ENCODE measurements around the gene MYH11.
A peak's percentile ranks its signal among the peaks of the same experiment; 100 is the strongest.
"Not testable (repeated sequence)": the region's sequence is repeated elsewhere in the genome, so short reads cannot be mapped to it uniquely, and the experiment has no call there.

The MYH11 gene

GRCh38 chr16:15667091-15667742 is 189.6 kb downstream of the MYH11 start:
- no peak overlapping the region for H3K27ac ChIP-seq (ENCODE audit: insufficient read depth in 1 of 2, low read depth in 1 of 2, low read length in 2 of 2, poor library complexity in 1 of 2, severe bottlenecking in 2 of 2)
- no peaks in the 10 kb centered on the region for H3K9me3 ChIP-seq (ENCODE audit: control extremely low read depth in 1 of 5, control insufficient read depth in 4 of 5, insufficient read depth in 2 of 5, low read depth in 1 of 5, low read length in 4 of 5)
- CTCF ChIA-PET, result interaction anchor here (0.9 to 1.2 kb wide), 2 partner anchors 14 to 17 kb away, joined by 3 read pairs; no protein-coding TSS in a partner anchor
- H3K36me3 ChIP-seq (ENCODE audit: control insufficient read depth in 4 of 4, insufficient read depth in 4 of 4, low read length in 3 of 4), result peaks cover 13 to 62% (median 42%) of the 10 kb centered on the region in 4 experiments
- POLR2A ChIA-PET, result no interaction called here
- no peak overlapping the region for H3K4me3 ChIP-seq (ENCODE audit: control insufficient read depth in 1 of 7, extremely low read depth in 1 of 7, insufficient read depth in 4 of 7, low read depth in 2 of 7, low read length in 6 of 7)
- no peaks in the 10 kb centered on the region for H3K27me3 ChIP-seq (replicated peaks in 2 of 5; ENCODE audit: control insufficient read depth in 4 of 5, insufficient read depth in 5 of 5, low read length in 4 of 5)
- no peak for DNase-seq
- 96% methylated on average over 14 of the region's 18 CpGs for WGBS (ENCODE audit: insufficient coverage)
- peaks cover 0 to 17% (median 8%) of the 10 kb centered on the region in 4 experiments for H3K4me1 ChIP-seq (ENCODE audit: control extremely low read depth in 1 of 4, control insufficient read depth in 4 of 4, insufficient read depth in 4 of 4, low read length in 3 of 4)

DNA sequence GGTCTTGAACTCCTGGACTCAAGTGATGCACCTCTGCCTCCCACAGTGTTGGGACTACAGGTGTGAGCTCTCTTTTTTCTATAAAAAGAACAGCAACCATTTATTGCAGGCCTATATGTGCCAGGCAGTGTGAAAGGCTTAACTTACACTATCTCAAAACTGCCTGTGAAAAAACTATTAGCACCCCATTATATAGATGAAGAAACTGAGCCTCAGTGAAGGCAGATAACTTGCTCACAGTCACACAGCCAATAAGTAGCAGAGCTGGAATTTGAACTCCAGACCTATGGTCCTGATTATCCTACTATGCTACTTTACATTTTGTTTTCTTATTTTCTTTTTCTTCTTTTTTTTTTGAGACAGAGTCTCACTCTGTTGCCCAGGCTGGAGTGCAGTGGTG is 191.7 kb downstream of the MYH11 start:
- no peaks in the 10 kb centered on the region for H3K27me3 ChIP-seq (replicated peaks in 2 of 5; ENCODE audit: control insufficient read depth in 4 of 5, insufficient read depth in 5 of 5, low read length in 4 of 5)
- ChIA-PET POLR2A (interaction anchor here (1.2 kb wide), 1 partner anchor 524 kb away, joined by 3 read pairs; no protein-coding TSS in a partner anchor), CTCF (interaction anchor here (1.0 to 1.3 kb wide), 2 partner anchors 12 to 17 kb away, joined by 3 to 4 read pairs; no protein-coding TSS in a partner anchor)
- H3K4me3 ChIP-seq (ENCODE audit: control insufficient read depth in 1 of 7, extremely low read depth in 1 of 7, insufficient read depth in 4 of 7, low read depth in 2 of 7, low read length in 6 of 7), result no peak overlapping the region
- H3K36me3 ChIP-seq (ENCODE audit: control insufficient read depth in 4 of 4, insufficient read depth in 4 of 4, low read length in 3 of 4), result peaks cover 15 to 62% (median 39%) of the 10 kb centered on the region in 4 experiments
- no peaks in the 10 kb centered on the region for H3K9me3 ChIP-seq (ENCODE audit: control extremely low read depth in 1 of 5, control insufficient read depth in 4 of 5, insufficient read depth in 2 of 5, low read depth in 1 of 5, low read length in 4 of 5)
- no peak overlapping the region for H3K27ac ChIP-seq (ENCODE audit: insufficient read depth in 1 of 2, low read depth in 1 of 2, low read length in 2 of 2, poor library complexity in 1 of 2, severe bottlenecking in 2 of 2)
- DNase-seq, result no peak
- H3K4me1 ChIP-seq (ENCODE audit: control extremely low read depth in 1 of 4, control insufficient read depth in 4 of 4, insufficient read depth in 4 of 4, low read length in 3 of 4), result no peaks in the 10 kb centered on the region

GRCh38 chr16:15660203-15660601 is 196.6 kb downstream of the MYH11 start:
- Histone ChIP-seq H3K36me3 (ENCODE audit: control insufficient read depth in 4 of 4, insufficient read depth in 4 of 4, low read length in 3 of 4) (peaks cover 5 to 30% (median 13%) of the 10 kb centered on the region in 4 experiments), H3K4me1 (ENCODE audit: control extremely low read depth in 1 of 4, control insufficient read depth in 4 of 4, insufficient read depth in 4 of 4, low read length in 3 of 4) (peaks cover 2 to 4% (median 3%) of the 10 kb centered on the region in 4 experiments), H3K4me3 (ENCODE audit: control insufficient read depth in 1 of 7, extremely low read depth in 1 of 7, insufficient read depth in 4 of 7, low read depth in 2 of 7, low read length in 6 of 7) (no peak overlapping the region), H3K9me3 (ENCODE audit: control extremely low read depth in 1 of 5, control insufficient read depth in 4 of 5, insufficient read depth in 2 of 5, low read depth in 1 of 5, low read length in 4 of 5) (no peaks in the 10 kb centered on the region), H3K27ac (ENCODE audit: insufficient read depth in 1 of 2, low read depth in 1 of 2, low read length in 2 of 2, poor library complexity in 1 of 2, severe bottlenecking in 2 of 2) (peak overlapping the region in 1 of 2 experiments; percentile 64), H3K27me3 (replicated peaks in 2 of 5; ENCODE audit: control insufficient read depth in 4 of 5, insufficient read depth in 5 of 5, low read length in 4 of 5) (no peaks in the 10 kb centered on the region)
- ChIA-PET CTCF (interaction anchor here (0.6 to 3.0 kb wide), 3 partner anchors 12 to 603 kb away, joined by 3 to 15 read pairs (median 3); no protein-coding TSS in a partner anchor), POLR2A (interaction anchor here (1.6 kb wide), 1 partner anchor 12 kb away, joined by 4 read pairs; no protein-coding TSS in a partner anchor)
- no peak for DNase-seq
- 96% methylated on average over 5 of the region's 5 CpGs for WGBS (ENCODE audit: insufficient coverage)

DNA sequence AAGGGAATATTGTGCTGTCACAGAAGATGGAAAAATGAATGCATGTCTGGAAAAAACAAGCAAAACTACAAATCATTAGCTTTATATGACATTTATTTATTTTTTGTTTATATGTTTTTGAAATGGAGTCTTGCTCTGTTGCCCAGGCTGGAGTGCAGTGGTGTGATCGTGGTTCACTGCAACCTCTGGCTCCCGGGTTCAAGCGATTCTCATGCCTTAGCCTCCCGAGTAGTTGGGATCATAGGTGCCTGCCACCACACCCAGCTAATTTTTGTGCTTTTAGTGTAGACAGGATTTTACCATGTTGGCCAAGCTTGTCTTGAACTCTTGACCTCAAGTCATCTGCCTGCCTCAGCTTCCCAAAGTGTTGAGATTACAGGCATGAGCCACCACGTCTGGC is 198.3 kb downstream of the MYH11 start:
- WGBS (ENCODE audit: insufficient coverage), result 96% methylated on average over 5 of the region's 5 CpGs
- Histone ChIP-seq H3K4me3 (ENCODE audit: control insufficient read depth in 1 of 7, extremely low read depth in 1 of 7, insufficient read depth in 4 of 7, low read depth in 2 of 7, low read length in 6 of 7) (no peak overlapping the region), H3K27me3 (replicated peaks in 2 of 5; ENCODE audit: control insufficient read depth in 4 of 5, insufficient read depth in 5 of 5, low read length in 4 of 5) (no peaks in the 10 kb centered on the region), H3K36me3 (ENCODE audit: control insufficient read depth in 4 of 4, insufficient read depth in 4 of 4, low read length in 3 of 4) (peaks cover 3 to 26% (median 13%) of the 10 kb centered on the region in 4 experiments), H3K27ac (ENCODE audit: insufficient read depth in 1 of 2, low read depth in 1 of 2, low read length in 2 of 2, poor library complexity in 1 of 2, severe bottlenecking in 2 of 2) (no peak overlapping the region), H3K9me3 (ENCODE audit: control extremely low read depth in 1 of 5, control insufficient read depth in 4 of 5, insufficient read depth in 2 of 5, low read depth in 1 of 5, low read length in 4 of 5) (no peaks in the 10 kb centered on the region), H3K4me1 (ENCODE audit: control extremely low read depth in 1 of 4, control insufficient read depth in 4 of 4, insufficient read depth in 4 of 4, low read length in 3 of 4) (peaks cover 2 to 4% (median 3%) of the 10 kb centered on the region in 4 experiments)
- no peak for DNase-seq
- POLR2A ChIA-PET, result no interaction called here
- CTCF ChIA-PET, result interaction anchor here (0.9 to 1.6 kb wide), 3 partner anchors 15 to 23 kb away, joined by 3 read pairs; partner anchors contain the start of gene MARF1

DNA sequence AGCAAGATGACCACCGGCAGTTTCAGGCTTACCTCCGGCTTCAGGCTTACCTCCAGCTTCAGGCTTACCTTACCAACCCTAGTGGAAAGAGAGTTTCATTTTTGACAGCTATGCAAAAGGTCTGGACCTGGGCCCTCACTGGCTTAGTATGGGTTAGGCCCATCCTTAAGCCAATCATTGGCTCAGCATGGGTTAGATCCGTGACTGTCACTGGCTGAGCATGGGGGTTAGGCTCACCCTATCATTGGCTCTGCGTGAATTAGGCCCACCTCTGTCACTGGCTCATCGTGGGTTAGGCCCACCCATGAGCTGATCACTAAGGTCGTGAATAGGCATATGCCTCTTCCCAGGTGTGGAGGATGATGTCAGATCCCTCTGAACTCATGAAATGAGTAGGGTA is 198.7 kb downstream of the MYH11 start:
- ChIA-PET CTCF (interaction anchor here (0.9 to 1.6 kb wide), 3 partner anchors 15 to 24 kb away, joined by 3 to 4 read pairs (median 3); partner anchors contain the start of gene MARF1), POLR2A (no interaction called here)
- Histone ChIP-seq H3K36me3 (ENCODE audit: control insufficient read depth in 4 of 4, insufficient read depth in 4 of 4, low read length in 3 of 4) (peaks cover 3 to 26% (median 14%) of the 10 kb centered on the region in 4 experiments), H3K27me3 (replicated peaks in 2 of 5; ENCODE audit: control insufficient read depth in 4 of 5, insufficient read depth in 5 of 5, low read length in 4 of 5) (no peaks in the 10 kb centered on the region), H3K4me1 (ENCODE audit: control extremely low read depth in 1 of 4, control insufficient read depth in 4 of 4, insufficient read depth in 4 of 4, low read length in 3 of 4) (peaks cover 3 to 7% (median 4%) of the 10 kb centered on the region in 4 experiments), H3K27ac (ENCODE audit: insufficient read depth in 1 of 2, low read depth in 1 of 2, low read length in 2 of 2, poor library complexity in 1 of 2, severe bottlenecking in 2 of 2) (no peak overlapping the region), H3K4me3 (ENCODE audit: control insufficient read depth in 1 of 7, extremely low read depth in 1 of 7, insufficient read depth in 4 of 7, low read depth in 2 of 7, low read length in 6 of 7) (no peak overlapping the region), H3K9me3 (ENCODE audit: control extremely low read depth in 1 of 5, control insufficient read depth in 4 of 5, insufficient read depth in 2 of 5, low read depth in 1 of 5, low read length in 4 of 5) (no peaks in the 10 kb centered on the region)
- 100% methylated on average over 3 of the region's 6 CpGs for WGBS (ENCODE audit: insufficient coverage)
- DNase-seq, result no peak

DNA sequence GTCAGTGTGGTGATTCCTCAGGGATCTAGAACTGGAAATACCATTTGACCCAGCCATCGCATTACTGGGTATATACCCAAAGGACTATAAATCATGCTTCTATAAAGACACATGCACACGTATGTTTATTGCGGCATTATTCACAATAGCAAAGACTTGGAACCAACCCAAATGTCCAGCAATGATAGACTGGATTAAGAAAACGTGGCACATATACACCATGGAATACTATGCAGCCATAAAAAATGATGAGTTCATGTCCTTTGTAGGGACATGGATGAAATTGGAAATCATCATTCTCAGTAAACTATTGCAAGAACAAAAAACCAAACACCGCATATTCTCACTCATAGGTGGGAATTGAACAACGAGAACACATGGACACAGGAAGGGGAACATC is 201.3 kb downstream of the MYH11 start:
- H3K27me3 ChIP-seq (replicated peaks in 2 of 5; ENCODE audit: control insufficient read depth in 4 of 5, insufficient read depth in 5 of 5, low read length in 4 of 5); DNase-seq; CTCF ChIA-PET; POLR2A ChIA-PET; H3K4me3 ChIP-seq (ENCODE audit: control insufficient read depth in 1 of 7, extremely low read depth in 1 of 7, insufficient read depth in 4 of 7, low read depth in 2 of 7, low read length in 6 of 7); H3K9me3 ChIP-seq (ENCODE audit: control extremely low read depth in 1 of 5, control insufficient read depth in 4 of 5, insufficient read depth in 2 of 5, low read depth in 1 of 5, low read length in 4 of 5); H3K27ac ChIP-seq (ENCODE audit: insufficient read depth in 1 of 2, low read depth in 1 of 2, low read length in 2 of 2, poor library complexity in 1 of 2, severe bottlenecking in 2 of 2): not testable (repeated sequence)
- peaks cover 1 to 21% (median 15%) of the 10 kb centered on the region in 4 experiments for H3K36me3 ChIP-seq (ENCODE audit: control insufficient read depth in 4 of 4, insufficient read depth in 4 of 4, low read length in 3 of 4)
- H3K4me1 ChIP-seq (ENCODE audit: control extremely low read depth in 1 of 4, control insufficient read depth in 4 of 4, insufficient read depth in 4 of 4, low read length in 3 of 4), result peaks cover 3 to 24% (median 14%) of the 10 kb centered on the region in 4 experiments
- no CpG with 5 or more reads among the region's 6 CpGs for WGBS (ENCODE audit: insufficient coverage)

- ChIA-PET CTCF (no interaction called here), POLR2A (no interaction called here)
- Histone ChIP-seq H3K27me3 (replicated peaks in 2 of 5; ENCODE audit: control insufficient read depth in 4 of 5, insufficient read depth in 5 of 5, low read length in 4 of 5) (no peaks in the 10 kb centered on the region), H3K4me1 (ENCODE audit: control extremely low read depth in 1 of 4, control insufficient read depth in 4 of 4, insufficient read depth in 4 of 4, low read length in 3 of 4) (peaks cover 3 to 28% (median 19%) of the 10 kb centered on the region in 4 experiments), H3K36me3 (ENCODE audit: control insufficient read depth in 4 of 4, insufficient read depth in 4 of 4, low read length in 3 of 4) (peaks cover 0 to 21% (median 12%) of the 10 kb centered on the region in 4 experiments), H3K9me3 (ENCODE audit: control extremely low read depth in 1 of 5, control insufficient read depth in 4 of 5, insufficient read depth in 2 of 5, low read depth in 1 of 5, low read length in 4 of 5) (no peaks in the 10 kb centered on the region), H3K27ac (ENCODE audit: insufficient read depth in 1 of 2, low read depth in 1 of 2, low read length in 2 of 2, poor library complexity in 1 of 2, severe bottlenecking in 2 of 2) (no peak overlapping the region), H3K4me3 (ENCODE audit: control insufficient read depth in 1 of 7, extremely low read depth in 1 of 7, insufficient read depth in 4 of 7, low read depth in 2 of 7, low read length in 6 of 7) (no peak overlapping the region)
- WGBS (ENCODE audit: insufficient coverage), result 100% methylated on average over 1 of the region's 2 CpGs
- no peak for DNase-seq
These were observed 202.2 kb downstream of the MYH11 start for GRCh38 chr16:15654591-15654990.

All from common myeloid progenitor, CD34-positive (primary cell).